CD4-positive, alpha-beta T cell (primary cell): ENCODE measurements around the gene ANKRD6. TPM values are rescaled to one million over a fixed set of nuclear protein-coding genes. Genes with fewer than 3 reads are reported as not detected.
"Not testable (repeated sequence)": the region's sequence is repeated elsewhere in the genome, so short reads cannot be mapped to it uniquely, and the experiment has no call there.

Experiments
- ATAC-seq: fragments of 200-7000 bp; cut with Tn5 transposase; one replicate; pipeline ENCODE4 v1.10.0; 2022; ENCODE audit warnings: mild to moderate bottlenecking; ENCODE audit not compliant: poor library complexity
- CTCF ChIA-PET: fragments of 350-600 bp; sonication (Branson Sonifier 250); formaldehyde crosslinking; loops from one replicate; lab custom pipeline; 2021; ENCODE audit warnings: antibody characterized with exemption, inconsistent platforms; lab: Charles Lee
- POLR2A ChIA-PET: fragments of 350-600 bp; sonication (Branson Sonifier 250); formaldehyde crosslinking; loops from one replicate; lab custom pipeline; 2021; ENCODE audit warnings: antibody characterized with exemption, inconsistent platforms; lab: Charles Lee
- DNase-seq, 14 experiments: peaks; one replicate each; pipeline ENCODE4 v3.0.0-alpha.2; 2013 to 2020; ENCODE audit warnings: mixed read lengths in 2 of 14
- H3K27ac ChIP-seq, 2 donors: one replicate each; pipeline versions ENCODE4 v1.5.1 to v1.7.0; 2013; ENCODE audit warnings: low read length in 2 of 2, low read depth in 1 of 2, mild to moderate bottlenecking in 1 of 2
- H3K27me3 ChIP-seq, 2 experiments: 1 replicate in 1 of 2; 2 replicates in 1 of 2; pipeline versions ENCODE4 v1.6.1 to v1.7.0; 2013; ENCODE audit warnings: low read length in 2 of 2, control low read depth in 1 of 2, mild to moderate bottlenecking in 1 of 2, moderate library complexity in 1 of 2; ENCODE audit not compliant: insufficient read depth in 2 of 2, control insufficient read depth in 1 of 2
- H3K36me3 ChIP-seq: one replicate; pipeline ENCODE4 v1.6.1; 2013; ENCODE audit warnings: low read length, control low read depth; ENCODE audit not compliant: insufficient read depth
- H3K4me1 ChIP-seq: one replicate; pipeline ENCODE4 v1.6.1; 2013; ENCODE audit warnings: low read length, control low read depth; ENCODE audit not compliant: insufficient read depth
- H3K4me3 ChIP-seq: one replicate; pipeline ENCODE4 v1.5.1; 2013; ENCODE audit warnings: mild to moderate bottlenecking, low read length, moderate library complexity
- H3K9me3 ChIP-seq, 2 experiments: 1 replicate in 1 of 2; 2 replicates in 1 of 2; pipeline versions ENCODE4 v1.6.1 to v1.7.0; 2013; ENCODE audit warnings: low read length in 2 of 2, mild to moderate bottlenecking in 2 of 2, control low read depth in 1 of 2, moderate library complexity in 1 of 2; ENCODE audit not compliant: control insufficient read depth in 1 of 2, insufficient read depth in 1 of 2
- H3K27ac Mint-ChIP-seq: one replicate; pipeline ENCODE4 v1.8.0; 2020; ENCODE audit warnings: mixed read lengths
- H3K27me3 Mint-ChIP-seq: one replicate; pipeline ENCODE4 v1.8.0; 2021; ENCODE audit warnings: mixed read lengths
- H3K36me3 Mint-ChIP-seq: one replicate; pipeline ENCODE4 v1.8.0; 2021; ENCODE audit warnings: low read depth, mixed read lengths
- H3K4me1 Mint-ChIP-seq: one replicate; pipeline ENCODE4 v1.8.0; 2021; ENCODE audit warnings: low read depth, mixed read lengths
- H3K4me3 Mint-ChIP-seq: one replicate; pipeline ENCODE4 v1.8.0; 2020; ENCODE audit warnings: mild to moderate bottlenecking, mixed read lengths
- H3K9me3 Mint-ChIP-seq: one replicate; pipeline ENCODE4 v1.8.0; 2020; ENCODE audit warnings: mixed read lengths
- intact Hi-C, 2 experiments: fragments of 100-400 bp; cut with DNase I in 1 of 2; cut with micrococcal nuclease in 1 of 2; formaldehyde crosslinking; loops; one replicate each; pipeline versions ENCODE4 v1.15.1 to v1.9.0; 2023 to 2025; cut with DNase I, micrococcal nuclease
- total RNA-seq, 174 experiments: library from RNA in 2 of 174; stranded (reverse) in 2 of 174; gene quantifications; one replicate each; pipeline ENCODE4 v1.2.3 and lab custom pipeline; 2021 to 2026
- TF ChIP-seq, protein P1 (sequence below): fragments of 200-600 bp; IDR thresholded peaks from one replicate; pipeline ENCODE4 v1.8.0; 2022; ENCODE audit warnings: antibody characterized with exemption, mild to moderate bottlenecking

ANKRD6 gene
- total RNA-seq, 2 experiments from 2014 or later: 3.8 to 4.8 TPM

DNA sequence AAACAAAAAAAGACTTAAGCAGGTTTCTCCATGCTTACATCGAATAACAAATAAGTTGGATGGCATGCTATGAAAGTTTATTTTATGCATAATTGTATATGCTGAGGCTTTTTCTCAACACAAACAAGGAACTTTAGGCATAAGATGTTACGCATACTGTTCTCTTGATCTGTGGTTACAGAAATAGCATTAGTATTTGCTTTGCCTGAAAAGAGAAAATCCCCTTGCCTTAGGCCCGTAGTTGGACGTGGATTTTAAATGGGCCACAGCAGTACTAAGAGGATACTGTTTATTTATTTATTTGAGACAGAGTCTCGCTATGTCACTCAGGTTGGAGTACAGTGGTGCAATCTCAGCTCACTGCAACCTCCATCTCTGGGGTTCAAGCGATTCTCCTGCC is 186.6 kb downstream of the ANKRD6 start:
- Histone ChIP-seq H3K27ac (no peak overlapping the region), H3K27me3 (no peaks in the 10 kb centered on the region), H3K36me3 (no peaks in the 10 kb centered on the region), H3K4me1 (no peaks in the 10 kb centered on the region), H3K9me3 (no peaks in the 10 kb centered on the region), H3K4me3 (no peak overlapping the region)
- Mint-ChIP-seq H3K4me3 (no peak overlapping the region), H3K27ac (no peak overlapping the region), H3K36me3 (peaks cover 5% of the 10 kb centered on the region), H3K4me1 (no peaks in the 10 kb centered on the region), H3K9me3 (no peaks in the 10 kb centered on the region), H3K27me3 (no peaks in the 10 kb centered on the region)
- TF ChIP-seq, protein P1, sequence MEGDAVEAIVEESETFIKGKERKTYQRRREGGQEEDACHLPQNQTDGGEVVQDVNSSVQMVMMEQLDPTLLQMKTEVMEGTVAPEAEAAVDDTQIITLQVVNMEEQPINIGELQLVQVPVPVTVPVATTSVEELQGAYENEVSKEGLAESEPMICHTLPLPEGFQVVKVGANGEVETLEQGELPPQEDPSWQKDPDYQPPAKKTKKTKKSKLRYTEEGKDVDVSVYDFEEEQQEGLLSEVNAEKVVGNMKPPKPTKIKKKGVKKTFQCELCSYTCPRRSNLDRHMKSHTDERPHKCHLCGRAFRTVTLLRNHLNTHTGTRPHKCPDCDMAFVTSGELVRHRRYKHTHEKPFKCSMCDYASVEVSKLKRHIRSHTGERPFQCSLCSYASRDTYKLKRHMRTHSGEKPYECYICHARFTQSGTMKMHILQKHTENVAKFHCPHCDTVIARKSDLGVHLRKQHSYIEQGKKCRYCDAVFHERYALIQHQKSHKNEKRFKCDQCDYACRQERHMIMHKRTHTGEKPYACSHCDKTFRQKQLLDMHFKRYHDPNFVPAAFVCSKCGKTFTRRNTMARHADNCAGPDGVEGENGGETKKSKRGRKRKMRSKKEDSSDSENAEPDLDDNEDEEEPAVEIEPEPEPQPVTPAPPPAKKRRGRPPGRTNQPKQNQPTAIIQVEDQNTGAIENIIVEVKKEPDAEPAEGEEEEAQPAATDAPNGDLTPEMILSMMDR: no peak
- no peak for DNase-seq
- ChIA-PET POLR2A (no interaction called here), CTCF (no interaction called here)
- intact Hi-C loops: no loop called here
- ATAC-seq: no peak

DNA sequence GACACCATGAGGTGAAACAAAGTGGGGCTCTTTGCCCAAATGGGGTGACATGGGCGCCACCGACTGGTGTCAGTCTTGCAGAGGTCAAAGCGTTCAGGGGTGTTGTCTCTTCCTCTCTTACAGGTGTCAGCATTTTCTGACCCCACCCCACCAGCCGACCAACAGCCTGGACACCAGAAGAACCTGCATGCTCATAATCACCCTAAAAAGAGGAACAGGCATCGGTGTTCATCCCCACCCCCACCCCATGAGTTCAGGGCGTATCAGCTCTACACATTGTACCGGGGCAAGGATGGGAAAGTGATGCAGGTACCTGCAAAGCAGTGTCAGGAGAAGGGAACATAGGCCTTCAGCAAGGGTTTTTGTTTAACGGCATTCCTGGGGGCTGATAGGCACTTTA is 190.8 kb downstream of the ANKRD6 start:
- H3K9me3 Mint-ChIP-seq: no peaks in the 10 kb centered on the region
- H3K27me3 ChIP-seq: no peaks in the 10 kb centered on the region
- H3K27me3 Mint-ChIP-seq: no peaks in the 10 kb centered on the region
- intact Hi-C loops: no loop called here
- no peaks in the 10 kb centered on the region for H3K4me1 ChIP-seq
- TF ChIP-seq, protein P1: no peak
- ATAC-seq (no peak), DNase-seq (no peak)
- H3K27ac ChIP-seq: no peak overlapping the region
- H3K4me3 ChIP-seq: no peak overlapping the region
- H3K36me3 ChIP-seq: no peaks in the 10 kb centered on the region
- H3K4me3 Mint-ChIP-seq: no peak overlapping the region
- peaks cover 10% of the 10 kb centered on the region for H3K36me3 Mint-ChIP-seq
- no peaks in the 10 kb centered on the region for H3K4me1 Mint-ChIP-seq
- POLR2A ChIA-PET: no interaction called here
- H3K27ac Mint-ChIP-seq: no peak overlapping the region
- CTCF ChIA-PET: no interaction called here
- H3K9me3 ChIP-seq: no peaks in the 10 kb centered on the region

DNA sequence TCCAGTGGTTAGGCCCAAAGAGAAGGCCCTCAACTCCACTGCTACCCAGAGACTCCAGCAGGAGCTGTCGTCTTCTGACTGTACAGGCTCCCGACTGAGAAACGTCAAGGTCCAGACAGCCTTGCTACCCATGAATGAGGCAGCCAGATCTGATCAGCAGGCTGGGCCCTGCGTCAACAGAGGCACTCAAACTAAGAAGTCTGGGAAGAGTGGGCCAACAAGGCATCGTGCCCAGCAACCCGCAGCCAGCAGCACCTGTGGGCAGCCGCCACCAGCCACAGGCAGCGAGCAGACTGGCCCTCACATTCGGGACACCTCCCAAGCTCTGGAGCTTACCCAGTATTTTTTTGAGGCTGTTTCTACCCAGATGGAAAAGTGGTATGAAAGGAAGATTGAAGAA is 197.5 kb downstream of the ANKRD6 start:
- no peak for DNase-seq
- no peak for ATAC-seq
- CTCF ChIA-PET: no interaction called here
- H3K9me3 Mint-ChIP-seq: no peaks in the 10 kb centered on the region
- TF ChIP-seq, protein P1: no peak
- Histone ChIP-seq H3K9me3 (no peaks in the 10 kb centered on the region), H3K27ac (no peak overlapping the region), H3K36me3 (peaks cover 9% of the 10 kb centered on the region), H3K4me3 (no peak overlapping the region), H3K4me1 (no peaks in the 10 kb centered on the region), H3K27me3 (no peaks in the 10 kb centered on the region)
- peaks cover under 1% of the 10 kb centered on the region for H3K4me1 Mint-ChIP-seq
- H3K4me3 Mint-ChIP-seq: no peak overlapping the region
- no peak overlapping the region for H3K27ac Mint-ChIP-seq
- intact Hi-C loops: no loop called here
- no peaks in the 10 kb centered on the region for H3K27me3 Mint-ChIP-seq
- peaks cover 28% of the 10 kb centered on the region for H3K36me3 Mint-ChIP-seq
- POLR2A ChIA-PET: no interaction called here

DNA sequence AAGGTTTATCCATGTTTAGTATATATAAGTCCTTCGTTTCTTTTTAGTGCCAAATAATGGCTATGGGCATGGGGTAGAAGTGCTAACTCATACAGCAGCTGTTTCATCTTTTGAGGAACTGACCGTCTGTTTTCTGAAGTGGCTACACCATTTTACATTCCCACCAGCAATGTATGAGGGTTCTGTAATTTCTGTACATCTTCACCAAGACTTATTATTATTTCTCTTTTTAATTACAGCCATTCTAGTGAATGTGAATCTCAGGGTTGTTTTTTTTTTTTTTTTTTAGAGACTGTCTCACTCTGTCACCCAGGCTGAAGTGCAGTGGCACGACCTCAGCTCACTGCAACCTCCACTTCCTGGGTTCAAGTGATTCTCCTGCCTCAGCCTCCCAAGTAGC is 203.5 kb downstream of the ANKRD6 start:
- H3K27ac Mint-ChIP-seq: peak overlapping the region; percentile 30
- ATAC-seq, H3K27me3 ChIP-seq, H3K4me3 ChIP-seq, H3K27ac ChIP-seq, H3K27me3 Mint-ChIP-seq, H3K9me3 Mint-ChIP-seq, DNase-seq, H3K9me3 ChIP-seq, POLR2A ChIA-PET: not testable (repeated sequence)
- CTCF ChIA-PET: interaction anchor here (0.7 kb wide), 1 partner anchor 96 kb away, joined by 3 read pairs; no protein-coding TSS in a partner anchor
- H3K36me3 ChIP-seq: peaks cover 24% of the 10 kb centered on the region
- peaks cover 15% of the 10 kb centered on the region for H3K4me1 ChIP-seq
- intact Hi-C loops: loop anchor here in 1 of 2 experiments (2.0 to 5.0 kb wide), 2 partner anchors 674 to 950 kb away; partner anchors contain the start of genes MAP3K7 and RNGTT
- peak overlapping the region; percentile 62 for H3K4me3 Mint-ChIP-seq
- H3K4me1 Mint-ChIP-seq: peaks cover 35% of the 10 kb centered on the region
- peaks cover 61% of the 10 kb centered on the region for H3K36me3 Mint-ChIP-seq
